Naive B cell (primary cell): ENCODE measurements around the gene CCDC34. TPM values are rescaled to one million over a fixed set of nuclear protein-coding genes. Genes with fewer than 3 reads are reported as not detected.

Source experiments
- ATAC-seq, 2 donors: fragments of 150-1000 bp; cut with Tn5 transposase; 2 replicates each; pipeline ENCODE4 v1.10.0; 2021; ENCODE audit warnings: low read depth in 2 of 2, mild to moderate bottlenecking in 2 of 2, moderate library complexity in 2 of 2
- DNase-seq: peaks from one replicate; pipeline ENCODE4 v3.0.0; 2022
- H3K27ac Mint-ChIP-seq, 6 donors: one replicate each; pipeline ENCODE4 v1.8.0; 2020 to 2022; ENCODE audit warnings: mild to moderate bottlenecking in 6 of 6, mixed read lengths in 6 of 6, moderate library complexity in 5 of 6, inconsistent platforms in 2 of 6
- H3K27me3 Mint-ChIP-seq, 3 donors: one replicate each; pipeline ENCODE4 v1.8.0; 2021 to 2022; ENCODE audit warnings: mixed read lengths in 3 of 3, mild to moderate bottlenecking in 1 of 3
- H3K36me3 Mint-ChIP-seq, 2 donors: one replicate each; pipeline ENCODE4 v1.8.0; 2020 to 2022; ENCODE audit warnings: mixed read lengths in 2 of 2, inconsistent platforms in 1 of 2, mild to moderate bottlenecking in 1 of 2
- H3K4me1 Mint-ChIP-seq, 3 donors: one replicate each; pipeline ENCODE4 v1.8.0; 2020 to 2022; ENCODE audit warnings: mixed read lengths in 3 of 3, inconsistent platforms in 1 of 3, mild to moderate bottlenecking in 1 of 3, moderate library complexity in 1 of 3
- H3K4me3 Mint-ChIP-seq, 8 donors: one replicate each; pipeline ENCODE4 v1.8.0; 2020 to 2022; ENCODE audit warnings: mild to moderate bottlenecking in 8 of 8, mixed read lengths in 8 of 8, moderate library complexity in 8 of 8, inconsistent platforms in 2 of 8
- H3K9me3 Mint-ChIP-seq, 7 donors: one replicate each; pipeline ENCODE4 v1.8.0; 2020 to 2022; ENCODE audit warnings: mixed read lengths in 7 of 7, mild to moderate bottlenecking in 5 of 7, inconsistent platforms in 2 of 7, moderate library complexity in 1 of 7
- polyA plus RNA-seq, 6 donors: library from polyadenylated mRNA; unstranded; fragments of 300-500 nt; fragmentation: Illumina TruSeq; gene quantifications; one replicate each; pipeline ENCODE4 v1.2.3, GENCODE V29; 2021; ENCODE audit warnings: low read depth in 6 of 6

CCDC34 gene
- polyA plus RNA-seq, 6 donors from 2014 or later: 1.3 to 1.9 (median 1.6) TPM

- Mint-ChIP-seq H3K27me3 (no peaks in the 10 kb centered on the region), H3K4me1 (no peaks in the 10 kb centered on the region), H3K36me3 (no peaks in the 10 kb centered on the region), H3K4me3 (no peak overlapping the region), H3K9me3 (no peaks in the 10 kb centered on the region), H3K27ac (no peak overlapping the region)
- DNase-seq (no peak), ATAC-seq (no peak)
These were observed 49.7 kb downstream of the CCDC34 start for GRCh38 chr11:27313157-27313821.

- H3K27ac Mint-ChIP-seq: no peak overlapping the region
- H3K4me3 Mint-ChIP-seq: no peak overlapping the region
- H3K36me3 Mint-ChIP-seq: no peaks in the 10 kb centered on the region
- peaks cover 0 to under 1% (median 0%) of the 10 kb centered on the region in 3 donors for H3K27me3 Mint-ChIP-seq
- no peaks in the 10 kb centered on the region for H3K4me1 Mint-ChIP-seq
- ATAC-seq (no peak), DNase-seq (no peak)
- H3K9me3 Mint-ChIP-seq: no peaks in the 10 kb centered on the region
These were observed 50.9 kb downstream of the CCDC34 start for GRCh38 chr11:27312110-27312509.

- Mint-ChIP-seq H3K4me3 (no peak overlapping the region), H3K9me3 (peaks cover 0 to 6% (median 0%) of the 10 kb centered on the region in 7 donors), H3K27me3 (peaks cover 0 to 5% (median 0%) of the 10 kb centered on the region in 3 donors), H3K4me1 (no peaks in the 10 kb centered on the region), H3K27ac (no peak overlapping the region), H3K36me3 (no peaks in the 10 kb centered on the region)
- ATAC-seq (no peak), DNase-seq (no peak)
These were observed 52.3 kb downstream of the CCDC34 start for GRCh38 chr11:27310707-27311106.

GRCh38 chr11:27310182-27310581 is 52.8 kb downstream of the CCDC34 start:
- Mint-ChIP-seq H3K36me3 (no peaks in the 10 kb centered on the region), H3K27ac (no peak overlapping the region), H3K27me3 (peaks cover 0 to 5% (median 0%) of the 10 kb centered on the region in 3 donors), H3K4me1 (no peaks in the 10 kb centered on the region), H3K9me3 (peaks cover 0 to 11% (median 3%) of the 10 kb centered on the region in 7 donors), H3K4me3 (no peak overlapping the region)
- DNase-seq: no peak
- ATAC-seq: no peak

- no peak overlapping the region for H3K4me3 Mint-ChIP-seq
- H3K9me3 Mint-ChIP-seq: peaks cover 0 to 13% (median 7%) of the 10 kb centered on the region in 7 donors
- H3K36me3 Mint-ChIP-seq: no peaks in the 10 kb centered on the region
- no peaks in the 10 kb centered on the region for H3K4me1 Mint-ChIP-seq
- H3K27ac Mint-ChIP-seq: no peak overlapping the region
- H3K27me3 Mint-ChIP-seq: peaks cover 0 to 5% (median under 1%) of the 10 kb centered on the region in 3 donors
- ATAC-seq (no peak), DNase-seq (no peak)
These were observed 54.0 kb downstream of the CCDC34 start for GRCh38 chr11:27309046-27309445.

GRCh38 chr11:27307232-27307631 is 55.8 kb downstream of the CCDC34 start:
- ATAC-seq (no peak), DNase-seq (no peak)
- Mint-ChIP-seq H3K36me3 (no peaks in the 10 kb centered on the region), H3K4me1 (no peaks in the 10 kb centered on the region), H3K27ac (no peak overlapping the region), H3K4me3 (no peak overlapping the region), H3K27me3 (peaks cover 0 to 5% (median 5%) of the 10 kb centered on the region in 3 donors), H3K9me3 (peaks cover 0 to 16% (median 13%) of the 10 kb centered on the region in 7 donors)

GRCh38 chr11:27305751-27306150 is 57.3 kb downstream of the CCDC34 start:
- no peaks in the 10 kb centered on the region for H3K36me3 Mint-ChIP-seq
- ATAC-seq: no peak
- H3K27ac Mint-ChIP-seq: no peak overlapping the region
- no peaks in the 10 kb centered on the region for H3K4me1 Mint-ChIP-seq
- DNase-seq: no peak
- H3K9me3 Mint-ChIP-seq: peaks cover 0 to 16% (median 13%) of the 10 kb centered on the region in 7 donors
- H3K27me3 Mint-ChIP-seq: peaks cover 0 to 10% (median 5%) of the 10 kb centered on the region in 3 donors
- no peak overlapping the region for H3K4me3 Mint-ChIP-seq

GRCh38 chr11:27304514-27304913 is 58.5 kb downstream of the CCDC34 start:
- Mint-ChIP-seq H3K27me3 (peaks cover 0 to 10% (median 5%) of the 10 kb centered on the region in 3 donors), H3K4me1 (no peaks in the 10 kb centered on the region)

GRCh38 chr11:27303903-27304302 is 59.1 kb downstream of the CCDC34 start:
- no peaks in the 10 kb centered on the region for H3K36me3 Mint-ChIP-seq
- ATAC-seq (no peak), DNase-seq (no peak)
- H3K4me1 Mint-ChIP-seq: no peaks in the 10 kb centered on the region
- H3K4me3 Mint-ChIP-seq: no peak overlapping the region
- H3K9me3 Mint-ChIP-seq: peaks cover 4 to 20% (median 15%) of the 10 kb centered on the region in 7 donors
- peaks cover 0 to 10% (median 5%) of the 10 kb centered on the region in 3 donors for H3K27me3 Mint-ChIP-seq
- no peak overlapping the region for H3K27ac Mint-ChIP-seq

More at GRCh38 chr11:27304514-27304913, 58.5 kb downstream of the CCDC34 start:
- Mint-ChIP-seq H3K27ac (no peak overlapping the region), H3K4me3 (no peak overlapping the region), H3K36me3 (no peaks in the 10 kb centered on the region), H3K9me3 (peaks cover 4 to 20% (median 15%) of the 10 kb centered on the region in 7 donors)
- no peak for ATAC-seq
- DNase-seq: no peak

- H3K9me3 Mint-ChIP-seq: peaks cover 4 to 20% (median 11%) of the 10 kb centered on the region in 7 donors
- no peak for DNase-seq
- H3K27me3 Mint-ChIP-seq: peaks cover 0 to 5% (median 5%) of the 10 kb centered on the region in 3 donors
- no peaks in the 10 kb centered on the region for H3K4me1 Mint-ChIP-seq
- H3K4me3 Mint-ChIP-seq: no peak overlapping the region
- no peak overlapping the region for H3K27ac Mint-ChIP-seq
- ATAC-seq: no peak
- H3K36me3 Mint-ChIP-seq: no peaks in the 10 kb centered on the region
These were observed 62.0 kb downstream of the CCDC34 start for GRCh38 chr11:27300974-27301373.

- H3K27ac Mint-ChIP-seq: no peak overlapping the region
- peaks cover 0 to 6% of the 10 kb centered on the region in 2 donors for H3K36me3 Mint-ChIP-seq
- DNase-seq: no peak
- ATAC-seq: no peak
- peaks cover 0 to 5% (median 0%) of the 10 kb centered on the region in 3 donors for H3K27me3 Mint-ChIP-seq
- H3K4me3 Mint-ChIP-seq: no peak overlapping the region
- peaks cover 0 to 11% (median 7%) of the 10 kb centered on the region in 7 donors for H3K9me3 Mint-ChIP-seq
- H3K4me1 Mint-ChIP-seq: no peaks in the 10 kb centered on the region
These were observed 65.4 kb downstream of the CCDC34 start for GRCh38 chr11:27297616-27298015.

GRCh38 chr11:27296497-27296896 is 66.5 kb downstream of the CCDC34 start:
- H3K4me3 Mint-ChIP-seq: no peak overlapping the region

GRCh38 chr11:27295928-27296327 is 67.1 kb downstream of the CCDC34 start:
- ATAC-seq (no peak), DNase-seq (no peak)
- H3K27ac Mint-ChIP-seq: no peak overlapping the region
- H3K4me3 Mint-ChIP-seq: no peak overlapping the region
- peaks cover 4 to 22% of the 10 kb centered on the region in 2 donors for H3K36me3 Mint-ChIP-seq
- peaks cover 0 to 1% (median 0%) of the 10 kb centered on the region in 3 donors for H3K27me3 Mint-ChIP-seq
- H3K9me3 Mint-ChIP-seq: peaks cover 13 to 28% (median 20%) of the 10 kb centered on the region in 7 donors
- no peaks in the 10 kb centered on the region for H3K4me1 Mint-ChIP-seq

More at GRCh38 chr11:27296497-27296896, 66.5 kb downstream of the CCDC34 start:
- Mint-ChIP-seq H3K27me3 (peaks cover 0 to 5% (median 0%) of the 10 kb centered on the region in 3 donors), H3K9me3 (peaks cover 7 to 23% (median 16%) of the 10 kb centered on the region in 7 donors), H3K4me1 (no peaks in the 10 kb centered on the region), H3K27ac (no peak overlapping the region), H3K36me3 (peaks cover 4 to 17% of the 10 kb centered on the region in 2 donors)
- no peak for DNase-seq
- ATAC-seq: no peak

- no peak overlapping the region for H3K27ac Mint-ChIP-seq
- H3K9me3 Mint-ChIP-seq: peaks cover 15 to 41% (median 26%) of the 10 kb centered on the region in 7 donors
- no peak for ATAC-seq
- no peak for DNase-seq
- peaks cover 4 to 27% of the 10 kb centered on the region in 2 donors for H3K36me3 Mint-ChIP-seq
- H3K4me3 Mint-ChIP-seq: no peak overlapping the region
- H3K27me3 Mint-ChIP-seq: no peaks in the 10 kb centered on the region
- H3K4me1 Mint-ChIP-seq: no peaks in the 10 kb centered on the region
These were observed 68.4 kb downstream of the CCDC34 start for GRCh38 chr11:27294654-27295053.
